22Rv1 (cell line): ENCODE results near the gene DISP2.

ENCODE experiments used
- H3K27ac ChIP-seq: fragments of 450-650 bp; 2 replicates; pipeline ENCODE4 v1.5.1; 2017
- ZFX ChIP-seq: fragments of 450-650 bp; IDR thresholded peaks from 2 replicates; pipeline ENCODE4 v1.6.1; 2017; ENCODE audit warnings: antibody characterized with exemption, borderline replicate concordance
- TF ChIP-seq, protein P1 (sequence below): fragments of 450-650 bp; IDR thresholded peaks from 2 replicates; pipeline ENCODE4 v1.5.1; 2017; ENCODE audit warnings: mild to moderate bottlenecking

The DISP2 gene

DNA sequence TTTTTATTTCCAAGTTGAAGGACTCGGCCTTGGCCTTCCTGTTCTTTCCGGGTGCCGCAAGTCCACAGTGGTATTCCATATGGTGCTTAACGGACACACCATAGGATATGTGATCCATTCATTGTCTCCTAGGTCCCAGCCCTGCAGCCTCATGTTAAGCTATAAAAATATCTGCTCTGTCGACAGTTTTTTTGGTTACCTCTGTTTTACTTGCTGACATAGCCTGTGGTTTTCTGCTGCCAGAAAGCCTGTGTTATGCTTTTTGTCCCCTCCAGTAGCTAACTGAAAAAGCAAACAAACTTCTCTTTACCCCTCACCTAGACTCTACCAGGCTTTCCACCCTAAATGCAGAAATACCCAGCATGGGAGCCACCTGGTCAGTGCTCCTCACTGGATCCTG is 29.3 kb upstream of the DISP2 start:
- H3K27ac ChIP-seq = no peak overlapping the region
- TF ChIP-seq, protein P1, sequence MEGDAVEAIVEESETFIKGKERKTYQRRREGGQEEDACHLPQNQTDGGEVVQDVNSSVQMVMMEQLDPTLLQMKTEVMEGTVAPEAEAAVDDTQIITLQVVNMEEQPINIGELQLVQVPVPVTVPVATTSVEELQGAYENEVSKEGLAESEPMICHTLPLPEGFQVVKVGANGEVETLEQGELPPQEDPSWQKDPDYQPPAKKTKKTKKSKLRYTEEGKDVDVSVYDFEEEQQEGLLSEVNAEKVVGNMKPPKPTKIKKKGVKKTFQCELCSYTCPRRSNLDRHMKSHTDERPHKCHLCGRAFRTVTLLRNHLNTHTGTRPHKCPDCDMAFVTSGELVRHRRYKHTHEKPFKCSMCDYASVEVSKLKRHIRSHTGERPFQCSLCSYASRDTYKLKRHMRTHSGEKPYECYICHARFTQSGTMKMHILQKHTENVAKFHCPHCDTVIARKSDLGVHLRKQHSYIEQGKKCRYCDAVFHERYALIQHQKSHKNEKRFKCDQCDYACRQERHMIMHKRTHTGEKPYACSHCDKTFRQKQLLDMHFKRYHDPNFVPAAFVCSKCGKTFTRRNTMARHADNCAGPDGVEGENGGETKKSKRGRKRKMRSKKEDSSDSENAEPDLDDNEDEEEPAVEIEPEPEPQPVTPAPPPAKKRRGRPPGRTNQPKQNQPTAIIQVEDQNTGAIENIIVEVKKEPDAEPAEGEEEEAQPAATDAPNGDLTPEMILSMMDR = no peak
- TF ChIP-seq ZFX = no peak

GRCh38 chr15:40329804-40330203 is 28.2 kb upstream of the DISP2 start:
- no peak overlapping the region for H3K27ac ChIP-seq
- TF ChIP-seq, protein P1 = no peak
- TF ChIP-seq ZFX = no peak

DNA sequence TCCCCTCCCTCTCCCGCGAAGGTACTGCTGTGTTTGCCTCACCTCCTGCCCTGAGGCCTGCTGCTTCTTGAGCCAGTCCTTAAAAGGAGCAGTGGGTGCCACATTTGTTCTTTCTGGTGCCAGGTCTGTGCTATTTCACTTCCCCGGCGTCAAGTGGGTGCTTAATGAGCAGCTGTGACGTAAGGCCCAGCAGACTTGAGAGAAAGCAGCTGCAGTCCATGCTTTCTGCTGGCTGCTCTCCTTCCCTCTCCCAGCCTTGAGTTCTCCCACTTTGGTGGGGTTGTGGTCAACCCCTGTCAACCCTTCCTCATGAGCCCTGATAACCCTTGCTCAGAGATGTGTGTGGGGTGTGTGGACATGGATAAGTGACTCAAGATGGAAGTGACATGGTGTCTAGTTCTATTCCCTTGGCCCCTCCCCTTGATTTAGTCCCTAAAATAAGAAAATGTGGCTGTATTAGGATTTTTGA is 27.6 kb upstream of the DISP2 start:
- H3K27ac ChIP-seq = no peak overlapping the region
- TF ChIP-seq, protein P1 = no peak
- no peak for TF ChIP-seq ZFX

GRCh38 chr15:40331026-40331425 is 27.0 kb upstream of the DISP2 start:
- TF ChIP-seq ZFX = no peak
- TF ChIP-seq, protein P1 = no peak
- H3K27ac ChIP-seq = no peak overlapping the region

DNA sequence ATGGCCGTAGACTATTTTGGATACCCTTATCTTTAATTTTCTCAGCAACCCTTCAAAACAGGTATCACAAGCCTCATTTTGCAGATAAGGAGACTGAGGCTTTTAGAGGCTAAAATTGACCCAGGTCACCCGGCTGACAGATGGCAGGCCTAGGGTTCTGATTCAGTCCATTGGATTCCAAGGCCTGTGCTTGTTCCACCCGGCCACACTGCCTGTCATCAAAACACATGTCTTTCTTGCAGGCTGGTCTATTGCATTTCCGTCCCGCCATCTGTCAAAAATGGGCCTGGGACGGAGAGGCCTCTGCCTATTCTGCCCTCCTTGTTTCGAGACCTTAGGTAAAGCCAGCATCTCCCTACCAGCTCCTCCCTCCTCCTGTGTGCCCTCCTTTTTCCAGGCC is 26.4 kb upstream of the DISP2 start:
- no peak overlapping the region for H3K27ac ChIP-seq

DNA sequence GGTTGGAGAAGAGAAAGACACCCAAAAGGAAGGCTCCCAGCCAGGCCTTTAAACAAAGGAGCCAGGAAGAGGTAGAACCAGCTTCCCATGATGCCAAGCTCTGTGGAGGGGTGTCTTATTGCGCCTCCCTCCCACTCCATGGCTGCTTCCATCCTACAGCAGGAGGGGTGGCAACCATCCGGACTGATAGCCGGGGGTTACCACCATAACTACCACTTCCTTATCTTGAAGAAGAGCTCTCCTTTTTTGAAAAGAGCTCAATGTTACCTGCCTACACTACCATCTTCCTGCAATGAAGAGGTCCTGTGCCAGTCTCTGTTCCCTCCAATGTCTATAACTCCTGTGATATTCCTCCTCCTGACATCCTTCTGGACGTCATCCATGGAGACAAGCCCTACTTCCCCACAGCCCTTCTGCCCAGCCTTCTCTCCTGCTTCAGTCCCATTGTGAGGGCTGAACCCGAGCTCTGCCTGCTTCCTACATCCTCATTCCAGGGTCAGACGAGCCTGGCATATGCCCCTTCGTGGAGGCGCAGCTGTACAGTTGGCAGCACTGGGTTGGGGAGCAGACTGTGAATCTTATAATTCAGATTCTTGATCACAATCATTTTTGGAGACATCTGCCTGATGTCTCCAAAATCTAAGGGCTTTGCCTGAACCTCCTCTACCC is 25.8 kb upstream of the DISP2 start:
- H3K27ac ChIP-seq = no peak overlapping the region
- no peak for TF ChIP-seq ZFX
- TF ChIP-seq, protein P1 = no peak

More for the DNA sequence above, 26.4 kb upstream of the DISP2 start:
- no peak for TF ChIP-seq ZFX

GRCh38 chr15:40333922-40334492 is 24.0 kb upstream of the DISP2 start:
- no peak overlapping the region for H3K27ac ChIP-seq
- no peak for TF ChIP-seq ZFX
- TF ChIP-seq, protein P1 = no peak
